Fibroblast of lung (primary cell): ENCODE results near the gene TRPV4.

Experiments used
- EZH2 ChIP-seq: IDR thresholded peaks from 2 replicates; pipeline ENCODE4 v1.5.1; 2012; ENCODE audit warnings: low read length, control low read depth, mild to moderate bottlenecking; ENCODE audit errors: missing control alignments
- TF ChIP-seq, protein P1 (sequence below), 2 donors: IDR thresholded peaks in 1 of 2; conservative IDR thresholded peaks in 1 of 2; 1 replicate in 1 of 2; 2 replicates in 1 of 2; pipeline ENCODE4 v1.5.1; 2011 to 2012; ENCODE audit warnings: low read length in 2 of 2, control low read depth in 1 of 2, inconsistent platforms in 1 of 2, low read depth in 1 of 2, mild to moderate bottlenecking in 1 of 2

DNA sequence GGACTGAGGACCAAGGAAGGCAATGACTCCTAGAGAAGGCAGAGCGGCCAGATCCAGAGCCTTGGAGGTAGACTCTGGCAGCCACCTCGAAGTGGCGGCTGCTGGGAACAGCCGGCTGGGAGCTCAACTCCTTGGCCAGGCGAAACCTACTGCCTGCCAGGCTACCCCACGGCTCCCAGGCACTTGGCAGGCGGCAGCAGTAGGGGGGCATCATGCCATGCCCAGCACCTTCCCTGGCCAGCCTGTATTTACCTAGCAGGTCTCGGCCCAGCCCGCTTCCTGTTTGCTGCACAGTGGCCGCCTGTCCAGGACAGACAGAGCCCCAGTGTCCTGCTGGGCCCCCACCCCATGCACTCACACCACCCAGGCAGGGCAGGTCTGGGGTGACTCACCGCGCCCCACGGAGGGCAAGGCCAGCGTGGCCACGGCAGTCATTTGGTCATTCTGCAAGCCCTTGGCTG is 10.2 kb downstream of the TRPV4 start:
- TF ChIP-seq EZH2, result no peak
- TF ChIP-seq, protein P1, sequence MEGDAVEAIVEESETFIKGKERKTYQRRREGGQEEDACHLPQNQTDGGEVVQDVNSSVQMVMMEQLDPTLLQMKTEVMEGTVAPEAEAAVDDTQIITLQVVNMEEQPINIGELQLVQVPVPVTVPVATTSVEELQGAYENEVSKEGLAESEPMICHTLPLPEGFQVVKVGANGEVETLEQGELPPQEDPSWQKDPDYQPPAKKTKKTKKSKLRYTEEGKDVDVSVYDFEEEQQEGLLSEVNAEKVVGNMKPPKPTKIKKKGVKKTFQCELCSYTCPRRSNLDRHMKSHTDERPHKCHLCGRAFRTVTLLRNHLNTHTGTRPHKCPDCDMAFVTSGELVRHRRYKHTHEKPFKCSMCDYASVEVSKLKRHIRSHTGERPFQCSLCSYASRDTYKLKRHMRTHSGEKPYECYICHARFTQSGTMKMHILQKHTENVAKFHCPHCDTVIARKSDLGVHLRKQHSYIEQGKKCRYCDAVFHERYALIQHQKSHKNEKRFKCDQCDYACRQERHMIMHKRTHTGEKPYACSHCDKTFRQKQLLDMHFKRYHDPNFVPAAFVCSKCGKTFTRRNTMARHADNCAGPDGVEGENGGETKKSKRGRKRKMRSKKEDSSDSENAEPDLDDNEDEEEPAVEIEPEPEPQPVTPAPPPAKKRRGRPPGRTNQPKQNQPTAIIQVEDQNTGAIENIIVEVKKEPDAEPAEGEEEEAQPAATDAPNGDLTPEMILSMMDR (conservative IDR thresholded peaks at IDR 0.05 in 1 of 2, IDR thresholded peaks at IDR 0.05 in 1 of 2; ENCODE audit: low read depth in 1 of 2, low read length in 2 of 2), result no peak
